IMR-90 (cell line): ENCODE measurements around the gene CLEC10A. TPM values are rescaled to one million over a fixed set of nuclear protein-coding genes. Genes with fewer than 3 reads are reported as not detected.

Source experiments
- ATAC-seq: fragments of 200-7000 bp; cut with Tn5 transposase; 2 replicates; pipeline ENCODE4 v1.9.1; 2020; ENCODE audit warnings: low read depth, mild to moderate bottlenecking, moderate library complexity
- BruUV-seq: library from RNA; stranded (reverse); fragments of 400-500 nt; replicated peaks from 2 replicates; lab custom pipeline; 2021; lab: Mats Ljungman, UMichigan
- CTCF ChIA-PET: fragments of 300-600 bp; formaldehyde crosslinking; extraction: SDS; loops from one replicate; lab custom pipeline; 2021; ENCODE audit warnings: antibody characterized with exemption; lab: Yijun Ruan, JAX
- POLR2A ChIA-PET: fragments of 300-600 bp; sonication (Branson Sonifier 250); formaldehyde crosslinking; loops from one replicate; lab custom pipeline; 2022; ENCODE audit warnings: antibody characterized with exemption; ENCODE audit not compliant: unreplicated experiment; lab: Charles Lee
- DNase-seq: peaks from one replicate; pipeline ENCODE4 v3.0.0; 2013
- H2AFZ ChIP-seq: replicated peaks from 2 replicates; pipeline ENCODE3; 2013; ENCODE audit warnings: low read length, mild to moderate bottlenecking; ENCODE audit not compliant: poor library complexity
- H2AK5ac ChIP-seq: 2 replicates; pipeline ENCODE4 v1.6.1; 2013; ENCODE audit warnings: low read depth, low read length, inconsistent platforms
- H2AK9ac ChIP-seq: replicated peaks from 2 replicates; pipeline ENCODE3; 2013; ENCODE audit warnings: mild to moderate bottlenecking, low read depth, low read length, moderate library complexity; ENCODE audit not compliant: poor library complexity
- H2BK120ac ChIP-seq: 2 replicates; pipeline ENCODE4 v1.6.1; 2013; ENCODE audit warnings: low read depth, low read length, inconsistent platforms
- H2BK15ac ChIP-seq: 3 replicates; pipeline ENCODE4 v1.6.1; 2013; ENCODE audit warnings: low read depth, low read length, inconsistent platforms
- H2BK20ac ChIP-seq: 2 replicates; pipeline ENCODE4 v1.6.1; 2013; ENCODE audit warnings: low read depth, mild to moderate bottlenecking, inconsistent platforms, low read length, moderate library complexity
- H2BK5ac ChIP-seq: 2 replicates; pipeline ENCODE4 v1.6.1; 2013; ENCODE audit warnings: mild to moderate bottlenecking, low read depth, low read length, inconsistent platforms; ENCODE audit not compliant: poor library complexity, severe bottlenecking
- H3K14ac ChIP-seq: replicated peaks from 2 replicates; pipeline ENCODE4 v1.6.1; 2013; ENCODE audit warnings: low read depth, low read length, inconsistent platforms
- H3K18ac ChIP-seq: 2 replicates; pipeline ENCODE4 v1.6.1; 2013; ENCODE audit warnings: low read depth, low read length, control low read depth
- H3K23ac ChIP-seq: 2 replicates; pipeline ENCODE4 v1.6.1; 2013; ENCODE audit warnings: low read depth, low read length, inconsistent platforms
- H3K27ac ChIP-seq: 2 replicates; pipeline ENCODE4 v1.5.1; 2013; ENCODE audit warnings: mild to moderate bottlenecking, control low read depth, low read length; ENCODE audit not compliant: insufficient read depth
- H3K27me3 ChIP-seq: 2 replicates; pipeline ENCODE4 v1.6.1; 2013; ENCODE audit warnings: low read length; ENCODE audit not compliant: control insufficient read depth, insufficient read depth
- H3K36me3 ChIP-seq: 2 replicates; pipeline ENCODE4 v1.6.1; 2013; ENCODE audit warnings: low read length, mixed read lengths; ENCODE audit not compliant: control insufficient read depth, insufficient read depth
- H3K4ac ChIP-seq: 2 replicates; pipeline ENCODE4 v1.6.1; 2013; ENCODE audit warnings: low read depth, low read length, inconsistent platforms
- H3K4me1 ChIP-seq: 2 replicates; pipeline ENCODE4 v1.6.1; 2013; ENCODE audit warnings: low read length, mixed read lengths; ENCODE audit not compliant: control insufficient read depth, insufficient read depth
- H3K4me2 ChIP-seq: 2 replicates; pipeline ENCODE4 v1.6.1; 2013; ENCODE audit warnings: low read depth, mild to moderate bottlenecking, control low read depth, low read length, moderate library complexity
- H3K4me3 ChIP-seq: 2 replicates; pipeline ENCODE4 v1.5.1; 2013; ENCODE audit warnings: low read depth, mild to moderate bottlenecking, control low read depth, low read length, moderate library complexity; ENCODE audit not compliant: insufficient read depth
- H3K56ac ChIP-seq: 2 replicates; pipeline ENCODE4 v1.6.1; 2013; ENCODE audit warnings: low read length, inconsistent platforms; ENCODE audit not compliant: insufficient read depth; ENCODE audit errors: extremely low read depth
- H3K79me1 ChIP-seq, 2 experiments: 2 replicates each; pipeline ENCODE4 v1.6.1; 2013; ENCODE audit warnings: low read length in 2 of 2, inconsistent platforms in 1 of 2, low read depth in 1 of 2
- H3K9ac ChIP-seq: 2 replicates; pipeline ENCODE4 v1.6.1; 2013; ENCODE audit warnings: low read depth, low read length, control low read depth
- H3K9me1 ChIP-seq: 2 replicates; pipeline ENCODE4 v1.6.1; 2013; ENCODE audit warnings: low read length, inconsistent platforms; ENCODE audit not compliant: insufficient read depth
- H3K9me3 ChIP-seq: 2 replicates; pipeline ENCODE4 v1.6.1; 2013; ENCODE audit warnings: low read length; ENCODE audit not compliant: control insufficient read depth, insufficient read depth
- H4K20me1 ChIP-seq: 2 replicates; pipeline ENCODE4 v1.6.1; 2013; ENCODE audit warnings: low read length, inconsistent platforms; ENCODE audit not compliant: insufficient read depth
- H4K5ac ChIP-seq: 2 replicates; pipeline ENCODE4 v1.6.1; 2013; ENCODE audit warnings: mild to moderate bottlenecking, low read depth, low read length, control low read depth
- H4K8ac ChIP-seq, 2 experiments: 2 replicates each; pipeline ENCODE4 v1.6.1; 2013; ENCODE audit warnings: low read depth in 2 of 2, low read length in 2 of 2, control low read depth in 1 of 2, inconsistent platforms in 1 of 2
- H4K91ac ChIP-seq: 2 replicates; pipeline ENCODE4 v1.6.1; 2013; ENCODE audit warnings: low read depth, low read length, inconsistent platforms; ENCODE audit not compliant: insufficient read depth
- CEBPB ChIP-seq: IDR thresholded peaks from 2 replicates; pipeline ENCODE4 v1.6.1; 2012; ENCODE audit warnings: low read depth, low read length, improper control_type of control experiment
- FOS ChIP-seq: fragments of 150-350 bp; IDR thresholded peaks from 2 replicates; pipeline ENCODE4 v1.6.1; 2016; ENCODE audit warnings: low read depth, low read length
- WGBS, 2 experiments: methylation state at CpG; one replicate each; pipeline versions ENCODE4 v1.1.5 to v1.1.7; 2013; ENCODE audit warnings: missing lambda C conversion rate in 2 of 2; ENCODE audit not compliant: insufficient read length in 1 of 2; ENCODE audit errors: extremely low coverage in 2 of 2; 5-methylcytosine and 5-hydroxymethylcytosine counted together
- dilution Hi-C: fragments of 300-500 bp; cut with HindIII; formaldehyde crosslinking; loops from one replicate; pipeline ENCODE4 v1.14.3; 2018; ENCODE audit warnings: low sequenced_read_pairs; ENCODE audit not compliant: unreplicated experiment
- in situ Hi-C: fragments of 300-500 bp; cut with MboI; formaldehyde crosslinking; loops from 3 replicates; pipeline ENCODE4 v1.14.3; 2019; ENCODE audit warnings: low sequenced_read_pairs, inconsistent platforms, mixed read lengths
- intact Hi-C: fragments of 100-400 bp; cut with micrococcal nuclease; formaldehyde crosslinking; loops from 2 replicates; pipeline ENCODE4 v1.10.0; 2022
- polyA plus RNA-seq, 3 experiments: library from polyadenylated mRNA; depleted of rRNA; stranded (reverse); fragments of >200 nt; gene quantifications; 2 replicates each; pipeline ENCODE4 v1.2.3, GENCODE V29; 2012; ENCODE audit warnings: low replicate concordance in 1 of 3
- total RNA-seq: library from RNA; depleted of rRNA; stranded (reverse); fragments of >200 nt; gene quantifications from 2 replicates; pipeline ENCODE4 v1.2.3, GENCODE V29; 2012

The CLEC10A gene
- total and polyA plus RNA-seq, 2 of the 4 experiments (the other 2 are of a cell fraction), result not detected

GRCh38 chr17:7048968-7049367, 31.1 kb downstream of the CLEC10A start:
- Histone ChIP-seq H3K9me3 (no peaks in the 10 kb centered on the region), H3K27ac (no peak overlapping the region), H3K56ac (no peak overlapping the region), H3K23ac (no peak overlapping the region), H3K4me1 (peaks cover 3% of the 10 kb centered on the region; the same call in 1 of the 2 replicates), H2AK9ac (no peak overlapping the region), H4K5ac (no peak overlapping the region), H3K9ac (no peak overlapping the region), H4K91ac (no peak overlapping the region), H2AK5ac (no peak overlapping the region), H4K20me1 (no peaks in the 10 kb centered on the region), H2AFZ (peak overlapping the region; percentile 17), H3K14ac (no peak overlapping the region), H2BK15ac (no peak overlapping the region), H4K8ac (no peak overlapping the region), H3K4me3 (no peak overlapping the region), H3K79me1 (no peaks in the 10 kb centered on the region), H2BK120ac (no peak overlapping the region), H3K36me3 (no peaks in the 10 kb centered on the region), H2BK20ac (no peak overlapping the region), H2BK5ac (no peak overlapping the region), H3K9me1 (no peaks in the 10 kb centered on the region), H3K4ac (no peak overlapping the region), H3K18ac (no peak overlapping the region), H3K4me2 (no peak overlapping the region), H3K27me3 (peaks cover 14% of the 10 kb centered on the region)
- in situ Hi-C loops, result loop anchor here (10.0 kb wide), 1 partner anchor 256 kb away; the partner anchor contains the start of gene EIF5A
- intact Hi-C loops, result loop anchor here (10.0 kb wide), 1 partner anchor 516 kb away; the partner anchor contains the start of gene SENP3
- no peak for ATAC-seq
- no CpG with 5 or more reads among the region's 6 CpGs for WGBS, 2 experiments
- no peak for DNase-seq
- ChIA-PET POLR2A (no interaction called here), CTCF (interaction anchor here (1.0 to 1.8 kb wide), 2 partner anchors 84 to 87 kb away, joined by 3 to 4 read pairs; no protein-coding TSS in a partner anchor)
- TF ChIP-seq FOS, result no peak
- no peak for TF ChIP-seq CEBPB
- dilution Hi-C loops, result no loop called here
- BruUV-seq, result no TSS peak
